Measurements from ENCODE around the gene DYNLT2B. TPM values are rescaled to one million over a fixed set of nuclear protein-coding genes. Genes with fewer than 3 reads are reported as not detected.
"Not testable (repeated sequence)": the region's sequence is repeated elsewhere in the genome, so short reads cannot be mapped to it uniquely, and the experiment has no call there.

Gene DYNLT2B
- total RNA-seq, 1 experiment from 2014 or later = 12.1 TPM

DNA sequence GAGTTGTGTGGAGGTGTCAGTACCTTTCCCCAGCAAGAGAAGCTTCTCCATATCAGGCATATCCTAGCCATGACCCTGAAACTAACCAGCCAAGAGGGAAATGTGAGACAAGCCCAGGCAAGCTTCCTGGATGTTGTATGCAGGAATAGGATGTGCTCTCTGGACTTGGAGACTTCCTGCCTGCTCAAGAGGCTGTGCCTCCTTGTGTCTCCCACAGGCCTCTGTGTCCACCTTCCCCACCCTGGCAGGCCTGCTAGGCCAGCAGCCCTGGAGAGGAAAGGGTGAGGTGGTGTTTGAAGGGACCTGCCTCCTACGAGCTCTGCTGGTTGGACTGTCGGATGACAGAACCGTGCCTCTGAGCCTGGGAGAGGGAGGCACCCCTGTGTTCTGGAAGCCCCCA, 2.1 kb upstream of the DYNLT2B start:
- ChIA-PET CTCF (interaction anchor here (0.7 kb wide), 1 partner anchor 66 kb away, joined by 4 read pairs; no protein-coding TSS in a partner anchor), POLR2A (interaction anchor here (0.6 kb wide), 1 partner anchor 45 kb away, joined by 3 read pairs; no protein-coding TSS in a partner anchor)
- no peaks in the 10 kb centered on the region for H3K36me3 ChIP-seq (ENCODE audit: control insufficient read depth, insufficient read depth, low read length)
- Mint-ChIP-seq H3K4me1 (ENCODE audit: low read depth, unreplicated experiment) (no peaks in the 10 kb centered on the region), H3K36me3 (ENCODE audit: insufficient read depth, unreplicated experiment) (peaks cover 5% of the 10 kb centered on the region), H3K9me3 (ENCODE audit: unreplicated experiment) (no peaks in the 10 kb centered on the region), H3K27ac (ENCODE audit: unreplicated experiment) (no peak overlapping the region), H3K4me3 (ENCODE audit: unreplicated experiment) (no peak overlapping the region), H3K27me3 (ENCODE audit: insufficient read depth, unreplicated experiment) (no peaks in the 10 kb centered on the region)
- no peaks in the 10 kb centered on the region for H3K4me1 ChIP-seq
- intact Hi-C loops (cut with micrococcal nuclease; ENCODE audit: unreplicated experiment) = no loop called here
- H3K27me3 ChIP-seq (replicated peaks; ENCODE audit: control insufficient read depth, insufficient read depth, low read length) = no peaks in the 10 kb centered on the region
- TF ChIP-seq, protein P1, sequence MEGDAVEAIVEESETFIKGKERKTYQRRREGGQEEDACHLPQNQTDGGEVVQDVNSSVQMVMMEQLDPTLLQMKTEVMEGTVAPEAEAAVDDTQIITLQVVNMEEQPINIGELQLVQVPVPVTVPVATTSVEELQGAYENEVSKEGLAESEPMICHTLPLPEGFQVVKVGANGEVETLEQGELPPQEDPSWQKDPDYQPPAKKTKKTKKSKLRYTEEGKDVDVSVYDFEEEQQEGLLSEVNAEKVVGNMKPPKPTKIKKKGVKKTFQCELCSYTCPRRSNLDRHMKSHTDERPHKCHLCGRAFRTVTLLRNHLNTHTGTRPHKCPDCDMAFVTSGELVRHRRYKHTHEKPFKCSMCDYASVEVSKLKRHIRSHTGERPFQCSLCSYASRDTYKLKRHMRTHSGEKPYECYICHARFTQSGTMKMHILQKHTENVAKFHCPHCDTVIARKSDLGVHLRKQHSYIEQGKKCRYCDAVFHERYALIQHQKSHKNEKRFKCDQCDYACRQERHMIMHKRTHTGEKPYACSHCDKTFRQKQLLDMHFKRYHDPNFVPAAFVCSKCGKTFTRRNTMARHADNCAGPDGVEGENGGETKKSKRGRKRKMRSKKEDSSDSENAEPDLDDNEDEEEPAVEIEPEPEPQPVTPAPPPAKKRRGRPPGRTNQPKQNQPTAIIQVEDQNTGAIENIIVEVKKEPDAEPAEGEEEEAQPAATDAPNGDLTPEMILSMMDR (IDR thresholded peaks at IDR 0.05; ENCODE audit: insufficient read depth in 1 of 2, low read depth in 1 of 2, low read length in 1 of 2, severe bottlenecking in 1 of 2, unreplicated experiment in 1 of 2) = no peak
- DNase-seq = no peak
- H3K9me3 ChIP-seq = no peaks in the 10 kb centered on the region
- H3K4me3 ChIP-seq (ENCODE audit: low read depth, low read length) = no peak overlapping the region
- no TSS peak for BruUV-seq (replicated peaks)

DNA sequence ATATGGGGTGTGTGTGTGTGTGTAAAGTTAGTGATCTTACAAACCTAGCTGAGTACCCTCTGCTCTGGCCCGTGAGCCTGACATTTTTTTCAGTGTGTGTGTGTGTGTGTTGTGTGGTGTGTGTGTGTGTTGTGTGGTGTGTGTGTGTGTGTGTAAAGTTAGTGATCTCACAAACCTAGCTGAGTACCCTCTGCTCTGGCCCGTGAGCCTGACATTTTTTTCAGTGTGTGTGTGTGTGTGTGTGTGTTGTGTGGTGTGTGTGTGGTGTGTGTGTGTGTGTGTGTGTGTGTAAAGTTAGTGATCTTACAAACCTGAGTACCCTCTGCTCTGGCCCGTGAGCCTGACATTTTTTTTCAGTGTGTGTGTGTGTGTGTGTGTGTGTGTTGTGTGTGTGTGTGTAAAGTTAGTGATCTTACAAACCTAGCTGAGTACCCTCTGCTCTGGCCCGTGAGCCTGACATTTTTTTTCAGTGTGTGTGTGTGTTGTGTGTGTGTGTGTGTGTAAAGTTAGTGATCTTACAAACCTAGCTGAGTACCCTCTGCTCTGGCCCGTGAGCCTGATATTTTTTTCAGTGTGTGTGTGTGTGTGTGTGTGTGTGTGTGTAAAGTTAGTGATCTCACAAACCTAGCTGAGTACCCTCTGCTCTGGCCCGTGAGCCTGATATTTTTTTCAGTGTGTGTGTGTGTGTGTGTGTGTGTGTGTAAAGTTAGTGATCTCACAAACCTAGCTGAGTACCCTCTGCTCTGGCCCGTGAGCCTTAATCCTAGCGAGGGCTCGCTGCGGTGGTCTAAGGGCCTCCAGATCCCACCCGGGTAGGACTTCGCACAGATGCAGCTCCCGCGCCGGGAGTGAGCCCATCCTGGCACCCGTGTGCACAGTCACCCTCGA, 997 bp downstream of the DYNLT2B start:
- DNase-seq; H3K9me3 Mint-ChIP-seq (ENCODE audit: unreplicated experiment); intact Hi-C loops (cut with micrococcal nuclease; ENCODE audit: unreplicated experiment); H3K27me3 ChIP-seq (replicated peaks; ENCODE audit: control insufficient read depth, insufficient read depth, low read length); BruUV-seq (replicated peaks); H3K4me1 ChIP-seq; CTCF ChIA-PET; H3K36me3 Mint-ChIP-seq (ENCODE audit: insufficient read depth, unreplicated experiment); H3K9me3 ChIP-seq; H3K4me1 Mint-ChIP-seq (ENCODE audit: low read depth, unreplicated experiment); H3K27me3 Mint-ChIP-seq (ENCODE audit: insufficient read depth, unreplicated experiment); H3K36me3 ChIP-seq (ENCODE audit: control insufficient read depth, insufficient read depth, low read length): not testable (repeated sequence)
- POLR2A ChIA-PET = interaction anchor here (0.6 to 1.2 kb wide), 2 partner anchors 35 to 50 kb away, joined by 4 read pairs; no protein-coding TSS in a partner anchor
- Mint-ChIP-seq H3K4me3 (ENCODE audit: unreplicated experiment) (peak overlapping the region; percentile 85), H3K27ac (ENCODE audit: unreplicated experiment) (peak overlapping the region; percentile 95)
- H3K4me3 ChIP-seq (ENCODE audit: low read depth, low read length) = peak overlapping the region; percentile 98

DNA sequence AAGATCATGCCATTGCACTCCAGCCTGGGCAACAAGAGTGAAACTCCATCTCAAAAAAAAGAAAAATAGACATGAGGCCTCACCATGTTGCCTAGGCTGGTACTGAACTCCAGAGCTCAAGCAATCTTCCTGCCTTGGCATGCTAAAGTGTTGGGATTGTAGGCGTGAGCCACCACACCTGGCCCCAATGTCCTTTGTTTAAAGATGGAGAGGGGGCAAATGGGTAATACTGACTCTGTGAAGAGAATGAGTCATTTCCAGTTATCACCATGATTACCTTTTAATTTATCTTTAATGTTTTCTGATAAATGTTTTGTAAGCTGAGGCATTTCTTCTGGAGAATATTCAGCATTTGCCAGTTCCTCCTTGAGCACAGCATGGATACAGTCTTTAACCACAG, 2.2 kb downstream of the DYNLT2B start:
- Histone ChIP-seq H3K27me3 (replicated peaks; ENCODE audit: control insufficient read depth, insufficient read depth, low read length) (no peaks in the 10 kb centered on the region), H3K36me3 (ENCODE audit: control insufficient read depth, insufficient read depth, low read length) (no peaks in the 10 kb centered on the region), H3K4me1 (no peaks in the 10 kb centered on the region), H3K4me3 (ENCODE audit: low read depth, low read length) (no peak overlapping the region), H3K9me3 (no peaks in the 10 kb centered on the region)
- no peak for DNase-seq
- H3K4me1 Mint-ChIP-seq (ENCODE audit: low read depth, unreplicated experiment) = no peaks in the 10 kb centered on the region
- CTCF ChIA-PET = no interaction called here
- intact Hi-C loops (cut with micrococcal nuclease; ENCODE audit: unreplicated experiment) = no loop called here
- no peaks in the 10 kb centered on the region for H3K9me3 Mint-ChIP-seq (ENCODE audit: unreplicated experiment)
- no TSS peak for BruUV-seq (replicated peaks)
- no peak overlapping the region for H3K4me3 Mint-ChIP-seq (ENCODE audit: unreplicated experiment)
- H3K27me3 Mint-ChIP-seq (ENCODE audit: insufficient read depth, unreplicated experiment) = no peaks in the 10 kb centered on the region
- POLR2A ChIA-PET = no interaction called here
- no peak overlapping the region for H3K27ac Mint-ChIP-seq (ENCODE audit: unreplicated experiment)
- TF ChIP-seq, protein P1 (IDR thresholded peaks at IDR 0.05; ENCODE audit: insufficient read depth in 1 of 2, low read depth in 1 of 2, low read length in 1 of 2, severe bottlenecking in 1 of 2, unreplicated experiment in 1 of 2) = no peak
- peaks cover 5% of the 10 kb centered on the region for H3K36me3 Mint-ChIP-seq (ENCODE audit: insufficient read depth, unreplicated experiment)

Data from Caco-2 (cell line).